Measurements from ENCODE around the gene PRRT1.
"Not testable (repeated sequence)": the region's sequence is repeated elsewhere in the genome, so short reads cannot be mapped to it uniquely, and the experiment has no call there.

DNA sequence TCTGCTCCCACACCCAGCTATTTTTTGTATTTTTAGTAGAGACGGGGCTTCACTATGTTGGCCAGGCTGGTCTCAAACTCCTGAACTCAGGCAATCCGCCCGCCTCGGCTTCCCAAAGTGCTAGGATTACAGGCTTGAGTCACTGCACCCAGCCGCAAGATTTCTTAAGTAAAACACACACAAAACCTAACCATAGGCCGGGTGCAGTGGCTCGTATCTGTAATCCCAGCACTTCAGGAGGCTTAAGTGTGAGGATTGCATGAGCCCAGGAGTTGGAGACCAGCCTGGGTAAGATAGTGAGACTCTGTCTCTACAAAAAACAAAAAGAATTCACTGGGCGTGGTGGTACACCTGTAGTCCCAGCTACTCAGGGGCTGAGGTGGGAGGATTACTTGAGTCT lies 51.5 kb downstream of the PRRT1 start:
- TF ChIP-seq, protein P1, sequence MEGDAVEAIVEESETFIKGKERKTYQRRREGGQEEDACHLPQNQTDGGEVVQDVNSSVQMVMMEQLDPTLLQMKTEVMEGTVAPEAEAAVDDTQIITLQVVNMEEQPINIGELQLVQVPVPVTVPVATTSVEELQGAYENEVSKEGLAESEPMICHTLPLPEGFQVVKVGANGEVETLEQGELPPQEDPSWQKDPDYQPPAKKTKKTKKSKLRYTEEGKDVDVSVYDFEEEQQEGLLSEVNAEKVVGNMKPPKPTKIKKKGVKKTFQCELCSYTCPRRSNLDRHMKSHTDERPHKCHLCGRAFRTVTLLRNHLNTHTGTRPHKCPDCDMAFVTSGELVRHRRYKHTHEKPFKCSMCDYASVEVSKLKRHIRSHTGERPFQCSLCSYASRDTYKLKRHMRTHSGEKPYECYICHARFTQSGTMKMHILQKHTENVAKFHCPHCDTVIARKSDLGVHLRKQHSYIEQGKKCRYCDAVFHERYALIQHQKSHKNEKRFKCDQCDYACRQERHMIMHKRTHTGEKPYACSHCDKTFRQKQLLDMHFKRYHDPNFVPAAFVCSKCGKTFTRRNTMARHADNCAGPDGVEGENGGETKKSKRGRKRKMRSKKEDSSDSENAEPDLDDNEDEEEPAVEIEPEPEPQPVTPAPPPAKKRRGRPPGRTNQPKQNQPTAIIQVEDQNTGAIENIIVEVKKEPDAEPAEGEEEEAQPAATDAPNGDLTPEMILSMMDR (IDR thresholded peaks at IDR 0.05), result not testable (repeated sequence)
- not testable (repeated sequence) for TF ChIP-seq POLR2A (IDR thresholded peaks at IDR 0.05)
